GM21825 (cell line): Measurements from ENCODE around the gene TNFRSF12A.

Experiments used
- ATAC-seq: cut with Tn5 transposase; IDR thresholded peaks from one replicate; pipeline ENCODE4 v1.9.1; 2021; ENCODE audit warnings: mild to moderate bottlenecking, moderate library complexity; ENCODE audit not compliant: unreplicated experiment

Gene TNFRSF12A, protein sequence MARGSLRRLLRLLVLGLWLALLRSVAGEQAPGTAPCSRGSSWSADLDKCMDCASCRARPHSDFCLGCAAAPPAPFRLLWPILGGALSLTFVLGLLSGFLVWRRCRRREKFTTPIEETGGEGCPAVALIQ

DNA sequence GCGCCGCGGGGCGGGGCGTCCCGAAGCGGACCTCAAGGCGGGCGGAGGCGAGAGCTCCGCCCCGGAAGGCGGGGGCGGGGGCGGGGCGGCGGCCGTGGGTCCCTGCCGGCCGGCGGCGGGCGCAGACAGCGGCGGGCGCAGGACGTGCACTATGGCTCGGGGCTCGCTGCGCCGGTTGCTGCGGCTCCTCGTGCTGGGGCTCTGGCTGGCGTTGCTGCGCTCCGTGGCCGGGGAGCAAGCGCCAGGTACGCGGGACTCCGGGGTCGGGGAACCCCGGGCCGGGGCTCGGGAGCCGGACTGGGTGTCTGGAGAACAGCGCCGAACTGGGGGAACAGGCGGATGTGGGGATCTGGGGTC lies at the start of gene TNFRSF12A:
Gene TNFRSF12A, plus strand, starts transcription at position 122 of the 357 bp plus-strand sequence. Its CDS starts 30 bp downstream, at position 152.
- ATAC-seq = peak; percentile 27

DNA sequence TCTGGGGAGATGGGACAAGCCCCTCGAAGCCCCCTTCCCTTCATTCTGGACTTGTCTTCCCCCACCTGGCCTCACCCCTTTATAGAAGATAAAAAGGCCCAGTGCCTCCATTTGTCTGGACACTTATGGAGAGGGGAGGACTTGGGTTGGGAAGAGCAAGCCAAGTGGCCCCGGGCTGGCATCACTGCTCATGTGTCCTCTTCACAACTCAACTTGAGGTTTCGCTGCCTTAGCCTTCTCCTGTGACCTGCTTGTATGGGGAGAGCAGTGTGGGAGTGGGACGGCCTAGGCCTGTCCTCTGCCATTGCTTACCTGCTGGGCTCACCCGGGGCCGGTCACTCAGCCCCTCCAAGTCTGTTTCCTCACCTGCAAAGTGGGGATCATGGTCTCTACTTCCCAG lies 49.6 kb upstream of the TNFRSF12A start:
- ATAC-seq = no peak

DNA sequence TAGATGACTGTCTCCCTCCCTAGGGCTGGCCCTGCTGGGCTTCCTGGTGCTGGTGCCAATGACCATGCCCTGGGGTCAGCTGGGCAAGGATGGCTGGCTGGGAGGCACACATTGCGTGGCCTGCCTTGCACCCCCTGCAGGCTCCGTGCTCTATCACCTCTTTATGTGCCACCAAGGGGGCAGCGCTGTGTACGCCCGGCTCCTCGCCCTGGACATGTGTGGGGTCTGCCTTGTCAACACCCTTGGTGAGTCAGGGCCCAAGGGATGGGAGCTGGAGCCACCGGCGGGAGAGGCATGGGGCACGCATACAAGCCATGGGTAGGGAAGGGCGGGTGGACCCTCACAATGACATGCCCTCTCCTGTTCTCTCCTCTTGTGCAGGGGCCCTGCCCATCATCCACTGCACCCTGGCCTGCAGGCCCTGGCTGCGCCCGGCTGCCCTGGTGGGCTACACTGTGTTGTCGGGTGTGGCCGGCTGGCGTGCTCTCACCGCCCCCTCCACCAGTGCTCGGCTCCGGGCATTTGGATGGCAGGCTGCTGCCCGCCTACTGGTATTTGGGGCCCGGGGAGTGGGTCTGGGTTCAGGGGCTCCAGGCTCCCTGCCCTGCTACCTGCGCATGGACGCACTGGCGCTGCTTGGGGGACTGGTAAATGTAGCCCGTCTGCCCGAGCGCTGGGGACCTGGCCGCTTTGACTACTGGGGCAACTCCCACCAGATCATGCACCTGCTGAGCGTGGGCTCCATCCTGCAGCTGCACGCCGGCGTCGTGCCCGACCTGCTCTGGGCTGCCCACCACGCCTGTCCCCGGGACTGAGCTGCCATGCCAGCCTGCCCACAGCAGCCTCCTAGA lies 48.8 kb upstream of the TNFRSF12A start:
- ATAC-seq = no peak

DNA sequence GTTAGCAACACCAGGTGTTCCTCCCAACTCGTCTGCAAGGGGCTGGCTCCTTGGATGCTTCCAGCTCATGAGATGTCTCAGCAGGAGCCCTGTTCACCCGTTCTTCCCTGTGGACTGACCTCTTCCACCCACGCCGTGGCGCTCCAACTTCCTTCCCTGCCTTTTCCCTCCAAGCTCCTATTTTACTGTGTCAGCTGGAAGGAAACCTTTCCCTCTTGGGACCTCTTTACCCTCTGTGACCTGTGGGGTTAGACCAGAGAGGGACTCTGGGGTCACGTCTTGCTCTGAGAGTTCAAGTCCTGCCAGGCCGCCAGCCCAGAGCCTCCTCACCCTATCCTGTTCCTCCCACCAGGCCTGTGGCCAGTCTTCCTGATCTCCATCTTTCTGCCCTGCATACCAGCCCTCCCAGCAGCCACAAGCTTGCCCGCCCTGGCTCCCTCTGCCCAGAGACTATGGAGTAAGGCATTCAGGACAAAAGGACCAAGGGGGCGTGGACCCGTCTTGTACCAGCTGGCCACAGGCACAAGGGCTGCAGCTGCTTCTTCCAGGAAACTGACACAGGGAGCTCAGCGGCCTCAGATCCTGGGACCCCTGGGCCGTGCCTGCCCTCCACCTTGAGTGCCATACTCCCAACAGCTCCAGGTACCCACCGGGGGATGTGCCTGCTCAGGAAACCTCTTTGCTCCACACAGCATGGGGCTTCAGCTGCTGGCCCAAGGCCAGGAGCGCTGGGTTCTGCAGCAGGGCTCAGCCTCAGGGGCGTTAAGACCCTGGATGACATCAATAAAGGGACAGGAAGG lies 48.0 kb upstream of the TNFRSF12A start:
- no peak for ATAC-seq

DNA sequence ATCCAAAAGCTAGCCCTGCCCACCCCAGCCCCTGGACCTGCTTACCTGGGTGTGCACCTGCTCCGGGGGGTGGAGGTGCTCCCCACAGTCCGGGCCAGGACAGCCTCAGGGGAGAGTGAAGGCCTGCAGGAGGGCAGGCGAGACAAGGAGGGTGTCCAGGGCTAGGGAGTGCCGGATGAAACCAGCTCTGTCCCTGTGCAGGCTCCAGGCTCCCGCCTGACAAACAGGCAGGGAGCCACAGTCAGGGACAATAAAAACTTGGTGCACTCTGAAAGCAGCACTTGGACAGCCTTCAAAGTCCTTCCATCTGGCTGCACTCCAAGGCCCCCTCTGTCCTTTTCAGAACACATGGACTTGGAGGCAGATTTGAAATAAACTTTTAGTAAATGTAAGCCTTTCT lies 47.1 kb upstream of the TNFRSF12A start:
- no peak for ATAC-seq

DNA sequence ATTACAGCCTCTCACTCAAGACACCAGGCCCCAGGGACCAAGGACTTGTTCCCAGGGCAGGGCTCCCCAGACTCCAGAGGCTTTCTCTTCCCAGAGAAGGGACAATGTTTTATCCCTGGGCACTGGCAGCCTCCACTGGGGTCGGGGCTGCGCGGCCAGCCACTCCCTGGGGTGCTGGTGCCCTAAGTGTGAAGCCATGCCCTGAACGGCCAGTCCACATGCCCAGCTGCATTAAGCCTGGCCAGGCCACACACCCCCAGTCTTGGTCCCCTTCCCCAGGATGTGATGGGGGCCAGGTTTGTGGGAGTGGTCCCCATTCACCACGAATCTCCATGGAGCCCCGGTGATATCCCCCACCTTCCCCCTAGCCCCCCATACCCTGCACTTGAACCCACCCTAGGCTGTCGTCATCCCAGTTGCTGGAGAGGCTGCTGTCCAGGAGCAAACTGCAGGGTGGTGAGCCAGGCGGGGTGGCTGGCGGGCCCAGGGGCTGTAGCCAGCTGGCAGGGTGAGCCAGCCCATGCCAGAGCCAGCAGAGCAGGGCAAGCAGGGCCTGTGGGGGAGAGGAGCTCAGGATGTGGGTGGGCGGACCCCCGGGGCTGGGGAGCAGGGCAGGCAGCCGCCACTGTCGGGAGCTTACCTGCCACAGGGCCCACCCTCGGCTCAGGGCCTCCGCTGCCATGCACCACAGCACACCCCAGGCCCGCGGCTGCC lies 46.4 kb upstream of the TNFRSF12A start:
- ATAC-seq = no peak

DNA sequence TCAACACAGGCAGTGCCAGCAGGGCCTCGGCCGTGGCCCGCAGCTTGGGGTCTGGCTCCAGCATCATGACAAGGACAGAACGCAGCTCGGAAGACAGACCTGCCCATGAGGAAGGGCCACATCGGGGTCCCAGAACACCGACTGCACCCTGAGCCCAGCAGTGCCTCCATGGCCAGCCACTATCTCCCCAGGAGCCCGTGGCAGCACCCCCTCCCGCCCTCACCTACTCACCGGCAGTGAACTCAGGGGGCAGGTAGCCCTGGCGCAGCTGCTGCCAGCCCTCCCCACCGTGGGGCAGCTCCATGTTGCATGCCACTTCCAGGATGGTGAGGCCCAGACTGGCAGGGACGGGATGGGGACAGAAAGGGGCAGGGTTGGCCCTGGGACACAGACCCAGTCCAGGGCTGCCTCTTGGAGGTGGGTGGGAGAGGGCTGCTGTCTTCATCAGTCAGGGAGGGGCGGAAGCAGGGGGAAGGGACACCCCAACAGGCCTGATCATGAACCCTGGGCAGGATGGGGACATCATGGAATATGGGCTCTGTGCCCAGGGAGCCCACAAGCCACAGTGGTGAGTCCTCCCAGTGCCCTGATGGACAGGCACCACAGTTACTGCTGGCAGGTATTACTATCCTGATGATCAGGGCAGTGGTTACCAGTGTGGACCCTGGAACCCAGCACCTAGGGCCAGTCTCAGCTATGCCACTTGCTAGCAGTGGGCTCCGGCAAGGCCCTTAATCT lies 45.7 kb upstream of the TNFRSF12A start:
- no peak for ATAC-seq

DNA sequence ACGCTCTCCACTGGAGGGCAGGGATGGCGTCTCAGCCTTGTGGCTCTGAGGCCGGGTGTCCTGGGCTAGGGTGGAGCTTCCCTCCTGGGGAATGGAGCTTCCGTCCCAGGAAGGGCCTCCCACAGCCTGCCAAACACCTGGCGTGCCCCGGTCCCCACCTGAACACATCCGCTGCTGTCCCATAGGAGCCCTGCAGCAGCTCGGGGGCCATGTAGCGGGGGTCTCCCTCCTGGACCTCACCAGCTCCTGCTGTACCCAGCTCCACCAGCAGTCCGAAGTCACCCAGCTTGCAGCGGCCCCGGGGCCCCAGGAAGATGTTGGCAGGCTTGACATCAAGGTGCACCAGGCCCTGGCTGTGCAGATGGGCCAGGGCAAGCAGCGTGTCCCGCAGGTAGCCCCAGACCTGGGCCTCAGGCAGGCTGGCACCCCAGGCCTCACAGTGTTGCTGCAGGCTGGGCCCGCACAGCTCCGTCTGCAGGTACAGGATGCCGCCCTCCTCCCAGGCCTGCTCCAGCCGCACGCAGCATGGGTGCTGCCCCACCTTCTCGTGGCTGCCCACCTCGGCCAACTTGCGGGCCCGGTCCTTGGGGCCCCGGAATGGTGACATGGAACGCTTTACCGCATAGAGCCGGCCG lies 44.9 kb upstream of the TNFRSF12A start:
- ATAC-seq = no peak

DNA sequence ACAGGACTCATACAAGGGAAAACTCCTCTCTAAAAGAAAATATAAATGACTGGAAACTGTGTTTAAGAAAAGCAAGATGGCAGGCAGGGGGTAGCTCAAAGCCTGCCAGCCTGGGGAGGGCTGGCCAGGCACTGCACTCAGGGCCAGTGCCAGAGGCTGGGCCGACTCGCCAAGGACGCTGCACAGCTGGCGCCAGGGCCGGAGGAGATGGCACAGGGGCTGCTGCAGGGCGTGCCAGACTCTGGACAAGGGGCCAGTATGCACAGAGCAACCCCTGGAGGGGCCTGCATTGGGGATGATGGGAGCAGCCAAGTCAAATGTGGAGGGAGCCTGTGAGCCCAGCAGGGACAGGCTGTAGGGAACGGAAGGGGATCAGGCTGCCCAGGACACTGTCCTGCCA lies 44.0 kb upstream of the TNFRSF12A start:
- no peak for ATAC-seq

DNA sequence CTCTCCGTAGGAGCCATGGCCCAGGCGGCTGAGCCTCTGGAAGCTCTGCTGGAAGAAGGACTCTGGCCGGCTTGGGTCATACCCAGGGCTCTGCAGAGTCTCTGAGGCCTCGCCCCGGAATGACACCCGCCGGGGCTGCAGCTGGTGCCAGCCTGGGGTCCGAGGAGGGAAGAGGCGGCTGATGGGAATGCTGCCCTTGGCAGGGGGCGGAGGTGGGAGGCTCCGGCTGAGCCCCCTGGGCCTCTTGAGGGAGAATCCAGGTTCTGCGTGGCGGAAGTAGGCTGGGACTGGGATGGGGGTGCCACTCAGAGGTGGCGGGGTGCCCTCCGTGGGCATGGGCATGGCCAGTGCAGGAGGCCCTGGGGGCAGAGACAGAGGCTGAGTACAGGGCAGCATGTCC lies 43.5 kb upstream of the TNFRSF12A start:
- no peak for ATAC-seq

DNA sequence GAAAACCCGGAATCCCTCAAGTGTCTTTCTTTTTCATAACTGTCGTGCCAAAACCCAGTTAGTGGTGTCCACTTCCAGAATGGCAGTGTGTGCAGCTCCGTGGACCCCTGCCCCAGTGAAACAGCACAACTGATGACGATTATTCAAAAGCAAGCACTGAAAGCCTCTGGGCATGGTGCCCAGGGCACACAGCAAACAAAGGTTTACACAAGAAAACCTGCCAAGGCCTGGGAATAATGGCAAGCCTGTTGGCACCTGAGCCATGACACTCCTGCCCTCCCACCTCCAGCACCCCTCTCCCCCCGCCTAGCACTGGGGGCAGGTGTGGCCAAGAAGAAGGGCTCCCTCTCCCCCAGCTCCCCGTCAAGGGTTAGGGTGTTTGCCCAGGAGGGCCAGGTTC lies 42.7 kb upstream of the TNFRSF12A start:
- no peak for ATAC-seq

DNA sequence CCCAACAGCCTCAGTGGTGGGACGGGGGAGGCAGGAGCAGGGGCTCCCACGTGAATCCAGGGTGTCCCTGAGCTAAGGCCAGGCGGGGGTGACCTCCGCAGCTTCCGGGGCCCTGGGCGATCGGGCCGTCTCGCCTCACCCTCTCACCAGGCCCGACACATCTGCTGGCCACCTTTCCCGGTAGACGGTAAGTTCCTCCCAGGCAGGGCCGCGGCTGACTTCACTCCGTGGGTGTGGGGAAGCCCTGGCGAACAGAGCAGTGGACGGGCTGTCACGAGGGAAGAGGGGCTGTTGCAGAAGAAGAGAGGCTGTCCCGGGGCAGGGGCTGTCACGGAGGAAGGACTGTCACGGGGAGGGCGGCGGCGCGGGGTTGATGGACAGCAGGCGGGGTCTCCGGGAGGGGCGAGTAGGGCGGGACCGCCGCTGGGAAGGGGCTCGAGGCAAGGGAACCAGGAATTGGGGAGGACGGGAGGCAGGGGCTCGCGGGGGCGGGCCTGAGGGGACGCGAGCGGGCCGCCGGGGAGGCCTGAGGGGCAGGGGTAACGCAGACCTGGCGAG lies 40.4 kb upstream of the TNFRSF12A start:
- ATAC-seq = peak; percentile 2

DNA sequence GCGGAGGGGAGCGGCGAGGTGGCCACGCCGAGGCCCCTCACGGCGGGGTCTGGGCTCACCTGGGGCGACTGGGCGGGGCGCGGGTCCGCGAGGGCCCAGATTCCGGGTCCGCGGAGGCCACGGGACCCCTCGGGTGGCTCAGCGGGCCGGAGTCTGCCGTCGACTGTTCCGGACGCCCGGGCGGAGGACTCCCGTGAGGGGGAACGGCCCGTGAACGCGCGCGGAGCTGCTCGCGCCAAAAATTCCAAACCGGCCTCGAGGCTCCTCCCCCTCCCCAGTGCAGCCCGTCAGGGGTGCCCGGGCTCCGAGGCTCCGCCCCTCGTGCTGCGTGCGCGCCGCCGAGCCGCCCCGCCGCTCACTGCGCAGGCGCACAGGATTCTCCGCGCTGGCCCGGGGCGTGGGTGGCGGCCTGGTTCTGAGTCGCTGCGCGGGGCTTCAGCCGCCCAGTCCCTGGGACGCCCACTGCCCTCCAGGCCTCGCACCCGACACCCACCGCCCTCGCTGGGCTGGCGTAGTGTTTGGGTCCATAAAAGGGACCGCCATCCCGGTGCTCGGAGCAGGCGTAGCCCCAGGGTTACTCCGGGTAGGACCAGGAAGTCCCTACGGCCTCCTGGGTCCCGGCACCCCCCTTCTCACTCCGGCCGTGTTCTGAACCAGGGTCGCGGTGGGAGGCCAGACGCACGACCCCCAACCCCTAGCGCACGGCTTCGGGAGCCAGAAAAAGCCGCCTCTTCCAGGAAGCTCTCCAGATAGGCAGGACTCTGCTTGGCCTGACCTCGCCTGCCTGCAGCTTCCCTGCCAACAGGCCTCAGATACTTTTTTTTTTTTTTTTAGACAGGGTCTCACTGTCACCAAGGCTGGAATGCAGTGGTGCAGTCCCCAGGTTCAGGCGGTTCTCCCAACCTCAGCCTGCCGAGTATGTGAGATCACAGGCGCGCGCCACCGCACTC lies 39.7 kb upstream of the TNFRSF12A start, which contains the start of gene PKMYT1:
Gene PKMYT1, minus strand, starts transcription at position 220 of the 950 bp plus-strand sequence. CDS start 789 bp downstream, outside the sequence.
- peak; percentile 70 for ATAC-seq

DNA sequence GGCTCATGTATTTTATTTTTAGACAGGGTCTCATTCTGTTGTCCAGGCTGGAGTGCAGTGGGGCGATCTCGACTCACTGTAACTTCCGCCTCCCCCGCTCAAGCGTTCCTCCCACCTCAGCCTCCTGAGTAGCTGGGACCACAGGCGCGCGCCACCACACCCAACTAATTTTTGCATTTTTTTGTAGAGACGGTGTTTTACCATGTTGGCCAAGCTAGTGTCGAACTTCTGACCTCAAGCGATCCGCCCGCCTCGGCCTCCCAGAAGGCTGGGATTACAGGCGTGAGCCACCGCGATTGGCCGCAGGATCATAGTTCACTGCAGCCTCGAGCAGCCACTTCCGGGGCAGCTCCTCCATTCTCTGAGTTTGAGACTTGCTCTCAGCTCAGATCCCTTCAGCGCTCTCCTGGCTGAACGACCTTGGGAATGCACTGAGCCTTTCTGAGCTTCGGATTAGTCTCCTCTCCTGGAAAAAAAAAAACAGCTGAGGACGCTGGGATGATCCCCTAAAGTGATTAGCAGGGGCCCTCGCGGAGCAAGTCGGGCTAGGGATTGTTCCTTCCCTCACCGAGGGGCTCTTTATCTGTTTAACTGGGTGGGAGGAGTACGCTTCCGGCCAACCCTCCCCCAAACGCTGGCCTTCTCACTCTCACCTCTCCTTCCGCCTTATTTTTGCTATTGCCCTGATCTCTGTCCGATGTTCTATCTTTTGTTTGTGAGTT lies 38.8 kb upstream of the TNFRSF12A start:
- ATAC-seq = no peak

DNA sequence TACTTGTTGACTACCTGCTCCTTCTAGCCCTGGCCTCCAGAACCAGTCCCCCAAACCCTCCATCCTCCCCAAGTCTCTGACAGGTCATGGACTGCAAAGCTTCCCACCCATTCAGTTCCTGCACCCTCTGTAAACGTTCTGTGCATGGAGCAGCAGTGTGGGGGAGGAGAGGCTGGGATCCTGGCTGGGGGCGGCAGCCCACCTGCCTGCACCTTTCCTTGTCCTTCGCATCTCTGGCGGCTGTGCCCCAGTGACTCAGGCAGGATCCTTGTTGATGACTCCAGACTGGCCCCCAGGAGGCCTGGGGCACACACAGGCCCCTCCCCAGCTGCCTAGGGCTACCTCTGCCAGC lies 38.3 kb upstream of the TNFRSF12A start:
- ATAC-seq = no peak

DNA sequence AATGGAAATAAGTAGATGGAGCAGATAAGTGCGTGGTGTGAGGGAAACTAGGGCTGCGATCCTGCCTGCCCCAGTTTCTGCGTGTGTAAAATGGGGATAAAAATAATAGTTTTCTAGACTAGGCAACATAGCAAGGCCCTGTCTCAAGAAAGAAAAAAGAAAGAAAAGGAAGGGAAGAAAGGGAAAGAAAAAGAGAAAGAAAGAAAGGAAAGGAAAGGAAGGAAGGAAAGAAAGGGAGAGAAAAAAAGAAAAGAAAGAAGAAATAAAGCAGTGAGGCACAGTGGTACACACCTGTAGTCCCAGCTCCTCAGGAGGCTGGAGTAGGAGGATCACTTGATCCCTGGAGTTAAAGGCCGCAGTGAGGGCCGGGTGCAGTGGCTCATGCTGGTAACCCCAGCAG lies 37.8 kb upstream of the TNFRSF12A start:
- ATAC-seq = no peak

DNA sequence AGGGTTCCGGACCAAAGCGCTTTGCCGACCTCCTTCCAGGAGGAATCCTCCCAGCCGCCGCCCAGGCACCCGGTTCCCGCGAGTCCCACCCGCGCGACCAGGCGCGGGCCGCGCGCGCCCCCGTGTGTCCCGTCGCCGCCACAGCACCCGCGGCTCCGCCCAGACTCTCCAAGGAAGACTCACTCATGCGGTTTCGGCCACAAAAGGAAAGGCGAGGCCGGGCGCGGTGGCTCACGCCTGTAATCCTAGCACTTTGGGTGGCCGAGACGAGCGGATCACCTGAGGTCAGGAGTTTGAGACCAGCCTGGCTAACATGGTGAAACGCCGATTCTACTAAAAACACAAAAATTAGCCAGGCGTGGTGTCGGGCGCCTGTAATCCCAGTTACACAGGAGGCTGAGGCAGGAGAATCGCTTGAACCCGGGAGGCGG lies 36.4 kb upstream of the TNFRSF12A start:
- ATAC-seq = no peak

DNA sequence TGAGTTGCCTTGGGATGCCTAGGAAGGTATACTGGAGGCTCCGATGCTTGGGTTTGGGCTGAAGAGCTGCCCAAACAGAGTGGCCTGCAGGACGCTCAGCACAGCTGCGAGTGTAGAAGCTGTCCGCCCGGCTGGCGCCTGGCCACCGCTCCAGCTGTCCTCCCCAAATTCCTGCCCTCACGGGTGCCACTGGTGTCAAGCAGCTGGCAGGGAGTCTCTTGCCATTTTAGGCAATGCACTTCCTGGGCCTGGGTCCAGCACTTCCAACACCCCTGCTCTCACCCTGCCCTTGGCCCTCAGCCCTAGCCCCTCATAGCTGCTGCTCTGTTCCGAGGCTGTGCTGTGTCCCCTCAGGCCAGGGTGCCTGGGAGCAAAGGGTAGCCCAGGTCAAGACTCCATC lies 34.7 kb upstream of the TNFRSF12A start:
- no peak for ATAC-seq
